ENCODE results near the gene TEP1. TPM values are rescaled to one million over a fixed set of nuclear protein-coding genes. Genes with fewer than 3 reads are reported as not detected.

TEP1 gene
- total and polyA plus RNA-seq, 2 of the 13 experiments (the other 11 are each of a cell fraction or from before 2014, with no cell fraction given), result 11.0 to 12.8 TPM

GRCh38 chr14:20461225-20462141 is 48.2 kb upstream of the TEP1 start, which contains the start of gene PIP4P1 (continued):
- TF ChIP-seq NFKB2 (CRISPR knock-in tag; IDR thresholded peaks at IDR 0.05; ENCODE audit: borderline replicate concordance) (peak; percentile 95; the same call in 1 of the 2 replicates), ZFP82 (CRISPR knock-in tag; IDR thresholded peaks at IDR 0.05; ENCODE audit: borderline replicate concordance) (peak; percentile 92; the same call in 1 of the 2 replicates), THYN1 (CRISPR knock-in tag; IDR thresholded peaks at IDR 0.05; ENCODE audit: borderline replicate concordance, low read depth) (no peak), ZNF260 (CRISPR knock-in tag; IDR thresholded peaks at IDR 0.05; ENCODE audit: borderline replicate concordance, low read depth) (no peak), ZNF234 (CRISPR knock-in tag; conservative IDR thresholded peaks at IDR 0.05) (no peak), ZNF775 (CRISPR knock-in tag; IDR thresholded peaks at IDR 0.05; ENCODE audit: borderline replicate concordance) (no peak), GFI1 (CRISPR knock-in tag; IDR thresholded peaks at IDR 0.05; ENCODE audit: borderline replicate concordance) (0 out of 2 replicates have a peak, but pooled peaks have one; percentile 59), ARID2 (CRISPR knock-in tag; IDR thresholded peaks at IDR 0.05; ENCODE audit: borderline replicate concordance) (no peak), FLYWCH1 (CRISPR knock-in tag; IDR thresholded peaks at IDR 0.05) (no peak), ARHGAP35 (CRISPR knock-in tag; IDR thresholded peaks at IDR 0.05; ENCODE audit: borderline replicate concordance) (peak; percentile 94), NRL (CRISPR knock-in tag; IDR thresholded peaks at IDR 0.05; ENCODE audit: borderline replicate concordance) (peak; percentile 84), ZNF598 (CRISPR knock-in tag; IDR thresholded peaks at IDR 0.05; ENCODE audit: borderline replicate concordance) (peak; percentile 77), AHDC1 (CRISPR knock-in tag; IDR thresholded peaks at IDR 0.05; ENCODE audit: borderline replicate concordance) (0 out of 2 replicates have a peak, but pooled peaks have one; percentile 14), REST (IDR thresholded peaks at IDR 0.05; ENCODE audit: borderline replicate concordance in 1 of 2, low read depth in 1 of 2, low read length in 2 of 2) (no peak)
